Astrocyte (in vitro differentiated cells and primary cell): Measurements from ENCODE around the gene GMPPA. TPM values are rescaled to one million over a fixed set of nuclear protein-coding genes. Genes with fewer than 3 reads are reported as not detected.

Experiments used
- DNase-seq: peaks from one replicate; pipeline ENCODE4 v3.0.0-alpha.2; 2010; ENCODE audit warnings: low read depth
- FAIRE-seq: peaks from 2 replicates; lab custom pipeline; 2011; peaks lifted over from hg19 to GRCh38; lab: Jason Lieb, UNC
- H2AFZ ChIP-seq: 2 replicates; pipeline ENCODE4 v1.6.0; 2012; ENCODE audit warnings: low read depth, low read length, inconsistent platforms
- H3K27ac ChIP-seq: 2 replicates; pipeline ENCODE4 v1.5.1; 2011; ENCODE audit warnings: low read depth, low read length, inconsistent platforms
- H3K27me3 ChIP-seq: 2 replicates; pipeline ENCODE4 v1.6.0; 2011; ENCODE audit warnings: low read length, inconsistent platforms; ENCODE audit not compliant: insufficient read depth
- H3K36me3 ChIP-seq: 2 replicates; pipeline ENCODE4 v1.5.1; 2011; ENCODE audit warnings: low read length, inconsistent platforms; ENCODE audit not compliant: insufficient read depth
- H3K4me1 ChIP-seq: 2 replicates; pipeline ENCODE4 v1.5.1; 2011; ENCODE audit warnings: low read length, inconsistent platforms; ENCODE audit not compliant: insufficient read depth
- H3K4me2 ChIP-seq: 2 replicates; pipeline ENCODE4 v1.6.0; 2012; ENCODE audit warnings: low read length, inconsistent platforms
- H3K4me3 ChIP-seq: 2 replicates; pipeline ENCODE4 v1.5.1; 2011; ENCODE audit warnings: low read depth, mild to moderate bottlenecking, low read length, inconsistent platforms; ENCODE audit not compliant: insufficient read depth
- H3K79me2 ChIP-seq: 2 replicates; pipeline ENCODE4 v1.6.0; 2012; ENCODE audit warnings: mild to moderate bottlenecking, low read length, inconsistent platforms; ENCODE audit not compliant: insufficient read depth
- H3K9ac ChIP-seq: 2 replicates; pipeline ENCODE4 v1.6.0; 2012; ENCODE audit warnings: mild to moderate bottlenecking, low read length, inconsistent platforms
- H3K9me3 ChIP-seq: 2 replicates; pipeline ENCODE4 v1.5.1; 2012; ENCODE audit warnings: low read depth, mild to moderate bottlenecking, low read length, inconsistent platforms; ENCODE audit not compliant: insufficient read depth
- H4K20me1 ChIP-seq: 2 replicates; pipeline ENCODE4 v1.6.0; 2012; ENCODE audit warnings: low read length, inconsistent platforms; ENCODE audit not compliant: insufficient read depth
- H3K27ac Mint-ChIP-seq: one replicate; pipeline ENCODE4 v1.8.0; 2021; ENCODE audit warnings: mild to moderate bottlenecking, mixed read lengths; ENCODE audit not compliant: unreplicated experiment
- H3K27me3 Mint-ChIP-seq: one replicate; pipeline ENCODE4 v1.8.0; 2021; ENCODE audit warnings: low read depth, mixed read lengths; ENCODE audit not compliant: unreplicated experiment
- H3K36me3 Mint-ChIP-seq: one replicate; pipeline ENCODE4 v1.8.0; 2021; ENCODE audit warnings: low read depth, mixed read lengths; ENCODE audit not compliant: unreplicated experiment
- H3K4me1 Mint-ChIP-seq: one replicate; pipeline ENCODE4 v1.8.0; 2021; ENCODE audit warnings: low read depth, mixed read lengths; ENCODE audit not compliant: unreplicated experiment
- H3K4me3 Mint-ChIP-seq: one replicate; pipeline ENCODE4 v1.8.0; 2021; ENCODE audit warnings: mild to moderate bottlenecking, moderate library complexity, mixed read lengths; ENCODE audit not compliant: unreplicated experiment
- H3K9me3 Mint-ChIP-seq: one replicate; pipeline ENCODE4 v1.8.0; 2021; ENCODE audit warnings: mild to moderate bottlenecking, mixed read lengths; ENCODE audit not compliant: unreplicated experiment
- CTCF ChIP-seq: IDR thresholded peaks from 2 replicates; pipeline ENCODE4 v1.5.1; 2011; ENCODE audit warnings: low read depth, mild to moderate bottlenecking, inconsistent platforms, low read length, moderate library complexity; ENCODE audit not compliant: insufficient read depth
- EZH2 ChIP-seq: IDR thresholded peaks from 2 replicates; pipeline ENCODE4 v1.6.1; 2012; ENCODE audit warnings: mild to moderate bottlenecking, low read length, inconsistent platforms; ENCODE audit not compliant: insufficient read depth
- total RNA-seq: library from RNA; stranded (reverse); gene quantifications from 2 replicates; pipeline ENCODE4 v1.2.1, GENCODE V29; 2021

Gene GMPPA
- total RNA-seq, 1 donor from 2014 or later: 49.5 TPM

GRCh38 chr2:219464286-219465032 is 34.2 kb upstream of the GMPPA start:
- peaks cover 20% of the 10 kb centered on the region for H3K4me1 Mint-ChIP-seq
- H4K20me1 ChIP-seq: no peaks in the 10 kb centered on the region

GRCh38 chr2:219465659-219466561 is 32.8 kb upstream of the GMPPA start:
- peaks cover 2% of the 10 kb centered on the region for H3K27me3 Mint-ChIP-seq
- peaks cover 12% of the 10 kb centered on the region for H3K36me3 ChIP-seq
- no peak overlapping the region for H3K27ac ChIP-seq
- no peaks in the 10 kb centered on the region for H3K9me3 Mint-ChIP-seq
- peaks cover 6% of the 10 kb centered on the region for H3K79me2 ChIP-seq
- H4K20me1 ChIP-seq: no peaks in the 10 kb centered on the region
- H3K27ac Mint-ChIP-seq: no peak overlapping the region
- H3K4me3 Mint-ChIP-seq: no peak overlapping the region
- no peaks in the 10 kb centered on the region for H3K9me3 ChIP-seq
- DNase-seq (no peak), FAIRE-seq (no peak)
- H3K4me2 ChIP-seq: no peak overlapping the region
- H3K4me1 ChIP-seq: peaks cover 20% of the 10 kb centered on the region
- H3K27me3 ChIP-seq: no peaks in the 10 kb centered on the region
- H3K4me1 Mint-ChIP-seq: peaks cover 16% of the 10 kb centered on the region
- H3K4me3 ChIP-seq: no peak overlapping the region
- TF ChIP-seq EZH2: no peak
- H3K36me3 Mint-ChIP-seq: peaks cover 31% of the 10 kb centered on the region
- H3K9ac ChIP-seq: no peak overlapping the region
- no peak overlapping the region for H2AFZ ChIP-seq

More at GRCh38 chr2:219464286-219465032, 34.2 kb upstream of the GMPPA start:
- Mint-ChIP-seq H3K4me3 (no peak overlapping the region), H3K27me3 (no peaks in the 10 kb centered on the region), H3K9me3 (no peaks in the 10 kb centered on the region), H3K27ac (no peak overlapping the region), H3K36me3 (peaks cover 20% of the 10 kb centered on the region)
- no peak for TF ChIP-seq CTCF
- TF ChIP-seq EZH2: no peak
- Histone ChIP-seq H3K36me3 (peaks cover 12% of the 10 kb centered on the region), H3K9ac (no peak overlapping the region), H3K27ac (no peak overlapping the region), H3K9me3 (no peaks in the 10 kb centered on the region), H3K4me1 (peaks cover 29% of the 10 kb centered on the region), H3K4me2 (no peak overlapping the region), H2AFZ (no peak overlapping the region), H3K79me2 (peaks cover 10% of the 10 kb centered on the region), H3K27me3 (no peaks in the 10 kb centered on the region), H3K4me3 (no peak overlapping the region)
- no peak for DNase-seq
- FAIRE-seq: no peak

GRCh38 chr2:219466816-219467735 is 31.6 kb upstream of the GMPPA start:
- DNase-seq (no peak), FAIRE-seq (no peak)
- H3K4me1 Mint-ChIP-seq: peaks cover 12% of the 10 kb centered on the region
- Histone ChIP-seq H3K4me3 (no peak overlapping the region), H3K4me1 (peaks cover 14% of the 10 kb centered on the region), H3K27me3 (no peaks in the 10 kb centered on the region), H3K79me2 (no peaks in the 10 kb centered on the region), H3K9me3 (no peaks in the 10 kb centered on the region), H3K36me3 (peaks cover 12% of the 10 kb centered on the region), H3K9ac (no peak overlapping the region), H2AFZ (no peak overlapping the region), H3K27ac (no peak overlapping the region), H3K4me2 (no peak overlapping the region), H4K20me1 (no peaks in the 10 kb centered on the region)
- peaks cover 5% of the 10 kb centered on the region for H3K27me3 Mint-ChIP-seq
- no peak overlapping the region for H3K27ac Mint-ChIP-seq
- no peaks in the 10 kb centered on the region for H3K9me3 Mint-ChIP-seq
- peaks cover 35% of the 10 kb centered on the region for H3K36me3 Mint-ChIP-seq
- TF ChIP-seq EZH2 (no peak), CTCF (no peak)
- H3K4me3 Mint-ChIP-seq: no peak overlapping the region
